C4-2B (cell line): ENCODE measurements around the gene PEPD.

Experiments
- H3K27ac ChIP-seq: fragments of 450-650 bp; 2 replicates; pipeline ENCODE4 v1.5.1; 2017
- CTCF ChIP-seq: fragments of 450-650 bp; conservative IDR thresholded peaks from 2 replicates; pipeline ENCODE4 v1.5.1; 2017; ENCODE audit warnings: mild to moderate bottlenecking
- ZFX ChIP-seq: fragments of 450-650 bp; IDR thresholded peaks from 2 replicates; pipeline ENCODE4 v1.6.1; 2017

The PEPD gene

GRCh38 chr19:33465834-33466233, 55.8 kb downstream of the PEPD start:
- no peak overlapping the region for H3K27ac ChIP-seq

GRCh38 chr19:33465371-33465770, 56.2 kb downstream of the PEPD start:
- no peak overlapping the region for H3K27ac ChIP-seq
- TF ChIP-seq CTCF, result no peak
- no peak for TF ChIP-seq ZFX

More at GRCh38 chr19:33465834-33466233, 55.8 kb downstream of the PEPD start:
- TF ChIP-seq ZFX (no peak), CTCF (no peak)

- TF ChIP-seq ZFX (no peak), CTCF (no peak)
These were observed 56.9 kb downstream of the PEPD start for GRCh38 chr19:33464733-33465115.

GRCh38 chr19:33464010-33464732, 57.4 kb downstream of the PEPD start:
- TF ChIP-seq CTCF, result no peak
- no peak overlapping the region for H3K27ac ChIP-seq

More at GRCh38 chr19:33464733-33465115, 56.9 kb downstream of the PEPD start:
- no peak overlapping the region for H3K27ac ChIP-seq

GRCh38 chr19:33463199-33463598, 58.4 kb downstream of the PEPD start:
- TF ChIP-seq CTCF (no peak), ZFX (no peak)
- no peak overlapping the region for H3K27ac ChIP-seq

- TF ChIP-seq CTCF (no peak), ZFX (no peak)
- H3K27ac ChIP-seq, result no peak overlapping the region
These were observed 59.3 kb downstream of the PEPD start for GRCh38 chr19:33462112-33462791.
